Right lung (tissue), 5 donors: ENCODE results near the gene UPK3BL1. TPM values are rescaled to one million over a fixed set of nuclear protein-coding genes. Genes with fewer than 3 reads are reported as not detected.
"Not testable (repeated sequence)": the region's sequence is repeated elsewhere in the genome, so short reads cannot be mapped to it uniquely, and the experiment has no call there.

Experiments
- DNase-seq, 2 donors: peaks; one replicate each; pipeline ENCODE4 v3.0.0-alpha.2; 2013
- polyA plus RNA-seq, 5 donors: library from polyadenylated mRNA; unstranded; fragments of 120-200 nt; gene quantifications; one replicate each; pipeline versions ENCODE4 v1.2.1 to v1.2.3, GENCODE V29; 2013; ENCODE audit warnings: inconsistent platforms in 1 of 5, low replicate concordance in 1 of 5; ENCODE audit not compliant: insufficient read length in 5 of 5, insufficient read depth in 1 of 5

UPK3BL1 gene
- polyA plus RNA-seq, 5 donors = 11.3 to 41.4 (median 21.5) TPM

- DNase-seq = not testable (repeated sequence)
Observed at GRCh38 chr7:102592477-102593019, 50.0 kb downstream of the UPK3BL1 start.

DNA sequence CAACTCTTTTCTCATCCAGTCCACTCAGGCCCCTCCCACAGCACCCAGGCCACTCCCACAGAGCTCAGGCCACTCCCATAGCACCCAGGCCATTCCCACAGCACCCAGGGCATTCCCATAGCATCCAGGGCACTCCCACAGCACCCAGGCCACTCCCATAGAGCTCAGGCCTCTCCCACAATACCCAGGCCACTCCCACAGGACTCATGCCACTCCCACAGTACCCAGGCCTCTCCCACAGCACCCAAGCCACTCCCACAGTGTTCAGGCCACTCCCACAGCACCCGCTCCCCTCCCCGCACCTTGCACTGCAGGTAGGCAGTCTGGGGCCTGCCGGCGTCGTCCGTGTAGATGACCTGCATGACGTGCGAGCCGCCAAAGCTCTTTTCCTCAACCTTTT, 52.7 kb downstream of the UPK3BL1 start:
- DNase-seq = not testable (repeated sequence)

Other genes with a start within 250 kb of the UPK3BL1 start
- gene PRKRIP1, start 246.4 kb downstream of the UPK3BL1 start, polyA plus RNA-seq = 10 to 100 TPM; 38.1 to 44.9 (median 42.2) TPM
- gene ORAI2, start 209.2 kb downstream of the UPK3BL1 start, polyA plus RNA-seq = 10 to 100 TPM in 3 of 5 donors, 1 to 10 TPM in 2; 9.5 to 21.5 (median 10.5) TPM
- gene ALKBH4, start 177.9 kb downstream of the UPK3BL1 start, polyA plus RNA-seq = 10 to 100 TPM in 4 of 5 donors, 1 to 10 TPM in 1; 9.2 to 15.1 (median 11.5) TPM
- 10 to 100 TPM; 11.6 to 24.6 (median 16.4) TPM for gene LRWD1, start 177.8 kb downstream of the UPK3BL1 start, polyA plus RNA-seq
- 10 to 100 TPM; 22.2 to 38.5 (median 27.3) TPM for gene POLR2J, start 163.9 kb downstream of the UPK3BL1 start, polyA plus RNA-seq
- gene RASA4B, start 125.0 kb downstream of the UPK3BL1 start, polyA plus RNA-seq = 10 to 100 TPM in 1 of 5 donors, 1 to 10 TPM in 4; 2.4 to 12.2 (median 5.5) TPM
- 10 to 100 TPM; 12.7 to 19.7 (median 16.6) TPM for gene UPK3BL2, start 99.1 kb downstream of the UPK3BL1 start, polyA plus RNA-seq
- gene SPDYE2, start 91.6 kb downstream of the UPK3BL1 start, polyA plus RNA-seq = 10 to 100 TPM in 1 of 5 donors, 1 to 10 TPM in 4; 2.9 to 14.3 (median 9.7) TPM
- 100 to 1,000 TPM in 2 of 5 donors, 10 to 100 TPM in 3; 72.1 to 109 (median 94.3) TPM for gene POLR2J3, start 70.2 kb downstream of the UPK3BL1 start, polyA plus RNA-seq
- 10 to 100 TPM; 12.9 to 34.7 (median 29.6) TPM for gene RASA4, start 26.0 kb downstream of the UPK3BL1 start, polyA plus RNA-seq
- 1 to 10 TPM; 1.2 to 3.1 (median 2.0) TPM for gene SPDYE2B, start 7.5 kb upstream of the UPK3BL1 start, polyA plus RNA-seq
- gene POLR2J2, start 28.9 kb upstream of the UPK3BL1 start, polyA plus RNA-seq = 1 to 10 TPM in 4 of 5 donors, under 1 TPM in 1; 0.53 to 4.8 (median 2.9) TPM
- 10 to 100 TPM in 4 of 5 donors, 1 to 10 TPM in 1; 8.2 to 14.1 (median 13.5) TPM for gene FAM185A, start 106.2 kb upstream of the UPK3BL1 start, polyA plus RNA-seq